Measurements from ENCODE around the gene NRXN3.

- no peak for TF ChIP-seq CTCF (IDR thresholded peaks at IDR 0.05; ENCODE audit: poor library complexity, severe bottlenecking)
- no peak for TF ChIP-seq EZH2 (IDR thresholded peaks at IDR 0.05; ENCODE audit: borderline replicate concordance, insufficient read depth, low read length, poor library complexity, severe bottlenecking)
- no peak for TF ChIP-seq POLR2AphosphoS5 (IDR thresholded peaks at IDR 0.05)
- no peak for TF ChIP-seq REST (IDR thresholded peaks at IDR 0.05; ENCODE audit: borderline replicate concordance)
- no peak for TF ChIP-seq TAF1 (IDR thresholded peaks at IDR 0.05; ENCODE audit: low read depth)
Measured at GRCh38 chr14:79270361-79270760, 1100.2 kb downstream of the NRXN3 start.
